Cortex of kidney (tissue), 1 donor: Measurements from ENCODE around the gene LIMS1.

ENCODE experiments used
- DNase-seq: peaks from one replicate; lab custom pipeline; 2025; lab: John Stamatoyannopoulos, UW

LIMS1 gene

DNA sequence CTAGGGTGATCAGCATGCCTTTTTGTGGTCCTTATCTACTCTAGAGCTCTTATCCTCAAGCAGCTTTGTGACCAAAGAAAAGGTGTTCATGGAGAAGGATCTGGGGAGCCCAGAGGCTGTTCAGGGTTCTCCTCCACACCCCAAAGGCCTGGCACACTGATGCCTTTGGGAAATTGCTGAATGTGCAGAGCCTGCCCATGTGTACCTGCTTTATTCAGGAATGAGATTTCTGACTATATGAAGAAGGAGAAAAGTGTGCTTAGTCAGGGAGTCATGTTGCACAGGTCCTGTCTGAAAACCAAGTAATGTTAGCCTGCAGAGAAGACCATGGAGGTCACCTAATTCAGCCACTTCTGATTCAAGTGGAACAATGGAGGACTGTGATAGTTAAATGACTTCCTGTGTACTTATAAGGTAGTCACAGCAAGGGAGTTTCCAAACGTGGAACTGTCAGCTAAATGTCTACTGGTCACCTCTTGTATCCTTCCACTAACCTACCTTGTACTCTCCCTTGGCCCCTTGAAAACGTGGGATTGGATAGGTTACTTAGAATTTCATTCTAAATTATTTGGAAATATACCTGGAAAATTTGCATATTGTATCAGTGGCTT, 81.3 kb downstream of the LIMS1 start:
- DNase-seq: no peak

DNA sequence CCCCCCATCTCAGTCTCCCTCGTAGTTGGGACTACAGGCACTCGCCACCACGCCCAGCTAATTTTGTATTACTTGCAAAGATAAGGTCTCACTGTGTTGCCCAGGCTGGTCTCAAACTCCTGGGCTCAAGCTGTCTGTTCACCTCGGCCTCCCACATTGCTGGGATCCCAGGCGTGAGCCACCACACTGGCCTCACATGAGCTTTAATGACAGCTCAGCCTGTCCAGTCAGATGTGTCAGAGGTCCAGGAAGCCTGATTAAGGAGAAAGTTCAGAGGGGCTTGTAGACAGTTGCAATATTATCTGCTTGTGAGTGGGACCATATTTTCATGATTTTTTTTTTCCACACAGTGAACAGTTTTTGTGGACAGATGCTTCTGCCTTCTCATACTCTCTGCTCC, 82.0 kb downstream of the LIMS1 start:
- DNase-seq: no peak

- no peak for DNase-seq
Measured at GRCh38 chr2:108616751-108617161, 82.5 kb downstream of the LIMS1 start.

DNA sequence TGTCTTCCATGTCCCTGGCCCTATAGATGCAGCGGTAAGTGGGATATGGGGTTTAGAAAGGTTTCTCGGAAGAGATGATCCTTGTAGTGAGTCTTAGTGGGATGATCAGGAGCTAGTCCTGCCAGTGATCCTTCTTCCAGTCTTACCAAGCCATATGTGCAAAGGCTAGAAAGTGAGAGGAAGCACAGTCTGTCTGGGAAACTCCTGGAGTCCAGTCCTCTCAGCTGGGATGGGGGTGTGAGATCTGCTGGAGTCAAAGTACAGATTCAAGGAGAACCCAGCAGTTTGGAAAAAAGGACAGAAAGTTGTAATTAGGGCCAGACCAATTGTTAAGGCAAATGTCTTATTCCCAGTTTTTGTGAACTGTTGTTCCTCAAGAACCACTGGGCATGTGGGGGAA, 83.3 kb downstream of the LIMS1 start:
- no peak for DNase-seq

DNA sequence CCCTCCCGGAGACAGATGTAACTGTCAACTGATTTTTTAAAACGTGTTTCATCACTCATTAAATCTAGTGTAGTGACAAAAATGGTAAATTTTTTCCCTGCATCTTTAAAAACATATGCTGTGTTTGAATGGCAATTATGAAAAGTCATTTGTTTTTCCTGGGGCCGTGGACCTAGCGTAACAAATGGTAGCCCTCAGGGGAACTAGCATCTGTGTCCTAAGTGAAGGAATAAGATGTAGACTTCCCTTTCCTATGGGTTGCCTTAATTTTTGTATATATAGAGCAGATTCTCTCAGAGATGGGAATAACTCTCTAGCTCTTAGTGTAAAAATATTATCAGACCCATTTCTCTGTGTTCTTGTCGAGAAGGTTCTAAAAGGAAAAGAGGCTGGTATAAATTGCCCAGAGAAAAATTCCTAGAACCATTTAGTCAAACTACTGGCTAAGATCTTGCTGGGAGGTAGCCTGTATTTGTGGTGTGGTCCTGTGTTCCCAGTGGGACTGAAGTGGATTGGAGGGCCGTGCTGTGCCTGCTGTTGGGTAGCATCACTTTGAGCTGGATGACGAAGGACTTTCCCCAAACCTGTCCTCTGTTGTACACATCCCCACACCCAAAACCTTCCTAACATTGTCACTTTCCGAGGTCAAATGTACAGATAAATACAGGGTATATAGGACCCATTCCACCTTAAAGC, 85.8 kb downstream of the LIMS1 start:
- DNase-seq: no peak

GRCh38 chr2:108620656-108621055, 86.4 kb downstream of the LIMS1 start:
- DNase-seq: no peak

DNA sequence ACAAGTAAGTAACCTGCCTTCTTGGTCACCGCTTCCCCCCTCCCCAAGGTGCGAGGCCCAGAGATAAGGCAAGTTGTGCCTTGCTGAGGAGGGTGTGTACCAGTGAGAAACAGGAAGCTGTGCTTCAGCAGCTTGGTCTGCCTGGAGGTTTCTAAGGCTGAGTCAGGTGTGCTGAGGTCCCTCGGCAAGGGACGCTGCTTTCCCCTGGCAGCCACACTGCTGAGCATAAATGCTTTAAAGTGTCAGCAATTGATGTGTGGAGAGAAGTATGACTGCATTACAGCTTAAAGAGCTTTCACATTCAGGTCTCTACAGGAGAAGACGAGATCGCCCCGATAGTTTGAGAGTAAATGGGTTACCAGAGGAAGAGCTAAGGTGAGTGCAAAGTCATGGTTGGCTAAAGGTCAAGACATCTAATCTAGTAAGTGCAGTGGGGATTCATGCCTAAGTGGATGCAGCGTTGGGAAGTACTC, 86.9 kb downstream of the LIMS1 start:
- no peak for DNase-seq

- DNase-seq: no peak
Measured at GRCh38 chr2:108621687-108622681, 87.7 kb downstream of the LIMS1 start.

GRCh38 chr2:108623616-108624015, 89.3 kb downstream of the LIMS1 start:
- no peak for DNase-seq

- DNase-seq: no peak
Measured at GRCh38 chr2:108625186-108625827, 91.0 kb downstream of the LIMS1 start.

- DNase-seq: no peak
Measured at GRCh38 chr2:108625828-108626195, 91.5 kb downstream of the LIMS1 start.

GRCh38 chr2:108626995-108627394, 92.7 kb downstream of the LIMS1 start:
- DNase-seq: no peak

GRCh38 chr2:108627911-108628567, 93.8 kb downstream of the LIMS1 start:
- DNase-seq: no peak

GRCh38 chr2:108628936-108629335, 94.7 kb downstream of the LIMS1 start:
- no peak for DNase-seq

- DNase-seq: no peak
Measured at GRCh38 chr2:108629417-108629816, 95.1 kb downstream of the LIMS1 start.

DNA sequence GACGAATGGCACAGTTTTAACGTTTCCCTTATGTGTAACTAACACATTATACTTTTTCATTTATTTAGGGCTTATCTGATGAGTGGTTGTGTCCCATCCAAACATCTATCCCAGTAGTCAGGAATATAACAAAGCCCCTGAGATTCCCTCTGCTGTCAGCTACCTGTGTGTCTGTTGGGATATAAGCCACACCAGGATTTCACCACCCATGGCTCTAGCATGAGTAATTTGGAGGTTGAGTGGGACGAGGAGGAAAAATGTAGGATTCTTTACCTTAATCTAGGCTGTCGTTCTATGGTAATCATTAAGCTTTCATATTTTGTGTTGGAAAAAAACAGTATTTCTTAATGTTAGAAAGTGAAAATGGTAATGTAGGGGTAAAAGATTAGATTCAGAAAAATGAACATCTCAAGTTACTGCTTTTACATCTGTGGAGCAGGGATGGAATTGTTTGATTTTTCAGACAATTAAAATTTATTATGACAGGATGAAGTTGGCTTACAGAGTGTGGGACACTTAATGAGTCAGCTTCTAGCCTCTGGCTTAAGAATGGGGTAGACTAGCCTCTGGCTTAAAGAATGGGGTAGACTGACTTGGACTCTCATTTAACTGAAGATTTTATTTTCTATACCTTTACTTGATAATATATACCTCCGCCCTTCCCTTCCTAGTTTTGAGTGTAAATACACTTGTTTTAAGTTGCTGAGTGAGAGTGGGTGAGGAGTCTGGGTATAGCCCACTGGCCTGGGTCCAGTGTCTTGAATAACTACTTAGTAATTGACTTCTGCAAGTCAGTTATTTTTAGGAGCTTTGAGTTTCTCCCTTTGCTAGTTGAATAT, 96.5 kb downstream of the LIMS1 start:
- no peak for DNase-seq

GRCh38 chr2:108632332-108633160, 98.3 kb downstream of the LIMS1 start:
- no peak for DNase-seq

DNA sequence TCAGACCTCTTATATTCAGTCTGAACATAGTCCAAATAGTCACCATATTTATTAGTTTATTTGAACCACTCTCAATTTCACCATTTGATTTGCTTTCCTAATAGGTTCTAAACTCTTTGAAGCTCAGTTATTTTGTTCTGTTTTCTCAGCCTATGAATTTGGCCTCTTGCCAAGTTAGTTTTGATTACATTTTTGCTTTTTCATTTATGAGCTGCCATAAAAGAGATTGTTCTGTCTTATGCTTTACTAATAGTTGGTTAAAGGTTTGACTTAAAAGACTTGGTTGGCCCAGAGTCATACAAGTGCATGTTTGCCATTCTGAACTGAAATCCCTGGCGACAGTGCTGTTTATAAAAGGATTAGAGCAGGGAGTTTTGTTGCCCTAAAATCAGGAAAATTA, 99.1 kb downstream of the LIMS1 start:
- no peak for DNase-seq

GRCh38 chr2:108634011-108634410, 99.7 kb downstream of the LIMS1 start:
- no peak for DNase-seq
